Activated naive CD4-positive, alpha-beta T cell treated with anti-CD3 and anti-CD28 coated beads, Interleukin-2, amount 50 U/mL, for 24 hours (primary cell): ENCODE data around the gene ZMPSTE24.

ENCODE experiments used
- H3K27ac Mint-ChIP-seq: one replicate; pipeline ENCODE4 v1.8.0; 2021; ENCODE audit warnings: mild to moderate bottlenecking, mixed read lengths
- H3K27me3 Mint-ChIP-seq: one replicate; pipeline ENCODE4 v1.8.0; 2021; ENCODE audit warnings: mixed read lengths
- H3K36me3 Mint-ChIP-seq: one replicate; pipeline ENCODE4 v1.8.0; 2021; ENCODE audit warnings: mixed read lengths
- H3K4me1 Mint-ChIP-seq: one replicate; pipeline ENCODE4 v1.8.0; 2021; ENCODE audit warnings: mixed read lengths
- H3K4me3 Mint-ChIP-seq: one replicate; pipeline ENCODE4 v1.8.0; 2021; ENCODE audit warnings: mild to moderate bottlenecking, mixed read lengths
- H3K9me3 Mint-ChIP-seq: one replicate; pipeline ENCODE4 v1.8.0; 2021; ENCODE audit warnings: mixed read lengths

The ZMPSTE24 gene

DNA sequence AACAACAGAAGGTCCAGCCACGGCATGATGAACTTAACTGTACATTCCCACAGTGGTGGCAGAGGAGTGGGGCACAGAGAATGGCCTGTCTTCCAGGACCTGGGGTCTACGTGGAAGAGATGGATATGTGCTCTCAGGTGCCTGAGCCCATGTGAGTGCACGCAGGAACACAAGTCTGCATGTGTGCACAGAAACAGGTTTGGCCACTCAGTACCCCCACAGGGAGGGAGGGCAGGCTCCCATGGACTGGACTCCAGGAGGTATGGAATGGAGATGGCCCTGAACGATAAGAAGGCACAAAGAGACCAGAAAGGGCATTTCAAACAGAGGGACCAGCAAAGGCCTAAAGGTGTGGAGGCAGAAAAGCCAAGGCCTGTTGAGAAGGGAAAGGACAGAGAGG, 48.3 kb downstream of the ZMPSTE24 start:
- H3K27ac Mint-ChIP-seq = no peak overlapping the region
- H3K36me3 Mint-ChIP-seq = no peaks in the 10 kb centered on the region
- no peaks in the 10 kb centered on the region for H3K4me1 Mint-ChIP-seq
- no peaks in the 10 kb centered on the region for H3K27me3 Mint-ChIP-seq
- no peak overlapping the region for H3K4me3 Mint-ChIP-seq
- no peaks in the 10 kb centered on the region for H3K9me3 Mint-ChIP-seq

DNA sequence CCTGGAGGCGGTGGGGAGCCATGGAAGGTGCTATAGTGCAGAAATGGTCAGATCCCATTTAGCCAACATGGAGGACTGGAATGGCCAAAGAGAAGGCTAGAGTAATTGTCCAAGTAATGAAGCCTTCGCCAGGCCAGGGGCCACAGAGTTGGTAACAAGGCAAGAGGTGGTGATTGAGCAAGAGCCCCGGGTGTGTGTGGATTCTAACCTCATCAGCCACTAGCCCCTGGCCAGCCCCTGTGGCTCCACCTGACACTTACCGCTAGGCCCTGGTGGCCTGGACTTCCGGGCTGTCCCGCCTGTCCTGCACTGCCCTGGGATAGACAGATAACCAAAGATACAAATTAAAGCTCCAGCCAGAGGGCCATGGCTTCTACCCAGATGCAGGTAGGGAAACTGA, 49.1 kb downstream of the ZMPSTE24 start:
- Mint-ChIP-seq H3K27me3 (no peaks in the 10 kb centered on the region), H3K4me3 (no peak overlapping the region), H3K27ac (no peak overlapping the region), H3K9me3 (no peaks in the 10 kb centered on the region), H3K36me3 (no peaks in the 10 kb centered on the region), H3K4me1 (no peaks in the 10 kb centered on the region)

DNA sequence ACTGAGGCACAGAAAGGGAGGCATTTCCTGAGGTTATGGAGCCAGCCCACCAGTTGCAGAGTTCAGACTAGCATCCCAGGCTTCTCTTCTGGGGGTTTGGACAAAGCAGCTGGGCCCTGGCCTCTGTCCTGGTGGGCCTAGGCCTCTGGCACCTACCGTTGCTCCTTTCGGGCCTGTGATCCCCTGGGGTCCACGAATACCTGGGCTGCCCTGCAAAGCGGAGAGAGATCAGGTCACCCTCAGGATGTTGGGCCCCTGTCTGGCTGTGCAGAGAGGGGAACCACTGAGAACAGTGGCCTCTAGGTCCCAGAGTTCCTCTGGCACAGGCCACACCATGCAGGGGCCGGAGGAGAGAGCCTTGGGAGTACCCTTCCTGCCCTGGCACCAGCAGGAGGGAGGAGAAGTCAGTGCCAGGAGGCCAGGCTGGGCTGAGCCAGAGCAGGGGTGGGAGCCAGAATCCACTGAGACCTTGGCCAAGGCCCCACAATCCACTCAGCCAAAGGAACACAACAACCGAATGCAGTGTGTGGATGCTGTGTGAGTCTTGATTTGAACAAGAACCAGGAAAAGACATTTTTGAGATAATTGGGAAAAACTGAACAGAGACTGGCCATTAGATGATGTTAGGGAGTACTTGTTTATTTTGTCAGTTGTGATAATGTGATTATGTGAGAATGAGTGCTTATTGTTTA, 50.1 kb downstream of the ZMPSTE24 start:
- Mint-ChIP-seq H3K27ac (no peak overlapping the region), H3K36me3 (no peaks in the 10 kb centered on the region), H3K27me3 (no peaks in the 10 kb centered on the region), H3K4me1 (peaks cover 4% of the 10 kb centered on the region), H3K9me3 (no peaks in the 10 kb centered on the region), H3K4me3 (no peak overlapping the region)

DNA sequence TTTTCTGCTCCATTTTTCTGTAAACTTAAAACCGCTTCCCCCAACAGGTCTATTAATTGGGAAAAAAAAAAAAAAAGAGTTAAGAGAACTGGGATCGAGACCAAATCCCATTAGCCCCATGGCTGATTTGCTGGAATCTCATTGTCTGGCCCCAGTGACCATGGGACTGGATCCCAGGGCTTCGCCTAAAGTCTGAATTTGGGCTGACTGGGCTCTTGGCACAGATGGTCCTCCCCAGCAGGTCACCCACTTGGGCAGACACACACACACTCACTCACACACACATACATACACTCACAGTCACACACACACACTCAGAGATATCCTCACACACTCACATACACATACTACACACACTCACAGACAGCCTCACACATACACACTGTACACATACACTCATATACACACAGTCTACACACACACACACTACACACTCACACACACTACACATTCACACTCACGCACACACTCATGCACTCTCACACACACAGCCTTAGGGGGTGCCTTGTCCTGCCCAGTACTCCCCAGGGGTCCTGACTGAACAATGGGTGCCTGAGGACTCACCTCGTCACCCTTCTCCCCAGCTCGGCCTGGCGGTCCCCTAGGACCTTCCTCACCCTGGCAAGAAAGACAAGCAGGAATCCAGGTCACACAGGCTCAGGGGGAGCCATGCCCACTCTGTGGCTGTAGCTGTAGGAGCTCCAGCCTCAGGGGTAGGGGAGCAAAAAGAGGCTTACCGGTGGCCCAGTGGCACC, 51.5 kb downstream of the ZMPSTE24 start:
- Mint-ChIP-seq H3K4me1 (peaks cover 7% of the 10 kb centered on the region), H3K9me3 (no peaks in the 10 kb centered on the region), H3K27me3 (no peaks in the 10 kb centered on the region), H3K4me3 (no peak overlapping the region), H3K36me3 (no peaks in the 10 kb centered on the region), H3K27ac (no peak overlapping the region)

DNA sequence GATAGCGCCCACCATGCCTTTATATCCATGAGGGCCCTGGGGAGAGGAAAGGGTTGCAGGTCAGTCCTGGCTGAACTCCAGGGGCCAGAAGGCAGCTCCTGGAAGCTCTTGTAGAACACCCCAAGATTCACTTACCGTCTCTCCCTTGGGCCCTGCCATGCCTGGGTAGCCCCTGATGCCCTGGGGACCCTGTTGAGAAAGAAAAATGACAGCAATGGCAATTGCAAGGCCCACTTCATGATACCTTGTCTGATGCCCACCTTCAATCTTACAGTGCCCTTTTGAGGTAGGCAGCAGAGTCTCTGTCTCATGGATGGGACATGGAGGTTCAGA, 52.1 kb downstream of the ZMPSTE24 start:
- H3K4me3 Mint-ChIP-seq = no peak overlapping the region
- peaks cover 11% of the 10 kb centered on the region for H3K4me1 Mint-ChIP-seq
- no peak overlapping the region for H3K27ac Mint-ChIP-seq
- no peaks in the 10 kb centered on the region for H3K9me3 Mint-ChIP-seq
- H3K36me3 Mint-ChIP-seq = no peaks in the 10 kb centered on the region
- no peaks in the 10 kb centered on the region for H3K27me3 Mint-ChIP-seq

DNA sequence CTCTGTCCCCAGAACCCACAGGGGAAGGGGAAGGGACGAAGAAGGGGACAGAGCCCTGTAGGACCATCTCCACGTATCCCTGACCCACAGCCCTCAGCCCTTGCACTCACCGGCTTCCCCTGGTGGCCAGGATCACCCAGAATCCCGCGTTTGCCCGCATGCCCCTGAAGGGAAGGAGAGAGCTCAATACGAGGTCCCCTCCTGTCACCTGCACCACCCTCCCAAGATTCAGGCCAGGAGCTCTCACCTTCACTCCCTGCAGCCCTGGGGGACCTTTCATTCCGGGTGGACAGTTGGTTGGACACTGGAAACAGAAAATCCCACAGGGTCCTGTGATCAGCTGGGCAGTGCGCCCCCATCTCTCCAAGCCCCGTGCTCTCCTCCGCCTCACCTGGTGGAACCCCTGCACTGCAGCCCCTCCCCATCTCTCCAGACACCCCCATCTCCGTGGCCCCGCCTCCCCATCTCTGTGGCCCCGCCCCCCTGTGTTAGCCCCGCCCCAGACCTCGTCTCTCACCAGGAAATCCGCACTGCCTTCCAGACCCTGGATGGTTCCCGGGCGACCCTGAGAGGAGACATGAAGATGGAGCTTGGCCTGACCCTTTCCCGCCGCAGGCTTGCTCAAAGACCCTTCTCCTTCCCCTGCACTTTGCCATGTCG, 53.1 kb downstream of the ZMPSTE24 start:
- Mint-ChIP-seq H3K9me3 (no peaks in the 10 kb centered on the region), H3K36me3 (no peaks in the 10 kb centered on the region), H3K4me1 (peaks cover 20% of the 10 kb centered on the region), H3K27ac (no peak overlapping the region), H3K27me3 (no peaks in the 10 kb centered on the region), H3K4me3 (no peak overlapping the region)

DNA sequence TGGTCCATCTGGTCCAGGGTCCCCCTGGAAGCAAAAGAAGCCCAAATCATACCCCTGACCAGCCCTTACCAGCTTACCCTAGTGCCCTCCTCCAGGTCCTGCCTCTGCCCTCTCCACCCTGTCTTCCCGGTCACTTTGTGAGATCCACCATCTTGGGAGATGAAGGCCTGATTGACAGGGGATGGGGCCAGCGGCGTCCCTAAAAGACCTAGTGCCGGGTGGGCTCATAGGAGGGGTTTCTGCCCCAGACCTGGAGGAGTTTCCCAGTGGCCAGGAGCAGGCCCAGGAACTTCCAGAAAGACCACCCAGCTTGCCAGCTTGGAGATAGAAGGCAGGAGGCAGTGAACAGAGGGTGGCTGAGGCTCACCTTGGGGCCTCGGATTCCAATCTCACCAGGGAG, 53.7 kb downstream of the ZMPSTE24 start:
- Mint-ChIP-seq H3K4me1 (peaks cover 22% of the 10 kb centered on the region), H3K27me3 (no peaks in the 10 kb centered on the region), H3K9me3 (no peaks in the 10 kb centered on the region), H3K27ac (no peak overlapping the region), H3K36me3 (no peaks in the 10 kb centered on the region), H3K4me3 (no peak overlapping the region)

DNA sequence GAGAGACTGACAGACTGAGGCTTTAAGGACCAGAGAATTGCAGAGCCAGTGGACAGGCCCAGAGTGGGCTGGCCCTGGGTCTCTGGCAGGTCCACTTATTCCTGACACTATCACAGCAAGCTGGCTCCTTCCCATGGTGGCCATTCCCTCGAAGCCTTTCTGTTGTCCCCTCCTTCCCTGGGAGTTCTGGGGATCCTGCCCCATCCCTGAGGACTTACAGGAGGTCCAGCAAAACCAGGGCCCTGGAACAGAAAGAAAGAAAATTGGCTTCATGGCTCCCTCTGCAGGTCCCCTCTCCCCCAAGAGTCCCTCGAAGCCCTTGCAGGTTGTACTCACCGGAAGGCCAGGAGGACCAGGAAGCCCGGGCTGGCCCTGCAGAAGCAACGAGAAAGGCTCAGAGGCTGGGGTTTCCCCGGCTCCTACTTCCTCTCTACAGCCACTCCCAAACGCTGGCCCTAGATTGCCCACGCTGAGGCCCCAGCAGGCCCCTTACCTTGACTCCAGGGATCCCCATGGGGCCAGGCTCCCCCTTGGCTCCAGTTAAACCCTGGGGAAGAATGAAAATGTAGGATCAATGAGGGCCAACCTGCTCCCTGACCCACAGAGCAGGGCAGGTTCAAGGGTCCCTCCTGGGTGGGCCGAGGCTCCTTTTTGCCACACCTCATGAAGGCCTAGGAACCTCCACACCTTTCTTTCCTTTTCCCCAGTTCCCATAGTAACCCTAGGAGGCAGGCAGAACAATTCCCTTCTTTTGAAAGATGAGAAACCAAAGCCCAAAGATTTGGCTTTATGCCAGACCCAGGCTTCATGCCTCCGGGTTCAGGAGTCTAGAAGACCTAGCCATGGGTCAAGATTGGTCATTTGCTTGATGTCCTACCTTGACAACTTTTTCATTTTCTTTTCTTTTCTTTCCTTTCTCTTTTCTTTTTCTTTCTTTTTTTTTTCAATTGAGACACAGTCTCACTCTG, 54.5 kb downstream of the ZMPSTE24 start:
- peaks cover 24% of the 10 kb centered on the region for H3K4me1 Mint-ChIP-seq
- H3K36me3 Mint-ChIP-seq = no peaks in the 10 kb centered on the region
- no peak overlapping the region for H3K27ac Mint-ChIP-seq
- H3K4me3 Mint-ChIP-seq = no peak overlapping the region
- no peaks in the 10 kb centered on the region for H3K9me3 Mint-ChIP-seq
- peaks cover 2% of the 10 kb centered on the region for H3K27me3 Mint-ChIP-seq

DNA sequence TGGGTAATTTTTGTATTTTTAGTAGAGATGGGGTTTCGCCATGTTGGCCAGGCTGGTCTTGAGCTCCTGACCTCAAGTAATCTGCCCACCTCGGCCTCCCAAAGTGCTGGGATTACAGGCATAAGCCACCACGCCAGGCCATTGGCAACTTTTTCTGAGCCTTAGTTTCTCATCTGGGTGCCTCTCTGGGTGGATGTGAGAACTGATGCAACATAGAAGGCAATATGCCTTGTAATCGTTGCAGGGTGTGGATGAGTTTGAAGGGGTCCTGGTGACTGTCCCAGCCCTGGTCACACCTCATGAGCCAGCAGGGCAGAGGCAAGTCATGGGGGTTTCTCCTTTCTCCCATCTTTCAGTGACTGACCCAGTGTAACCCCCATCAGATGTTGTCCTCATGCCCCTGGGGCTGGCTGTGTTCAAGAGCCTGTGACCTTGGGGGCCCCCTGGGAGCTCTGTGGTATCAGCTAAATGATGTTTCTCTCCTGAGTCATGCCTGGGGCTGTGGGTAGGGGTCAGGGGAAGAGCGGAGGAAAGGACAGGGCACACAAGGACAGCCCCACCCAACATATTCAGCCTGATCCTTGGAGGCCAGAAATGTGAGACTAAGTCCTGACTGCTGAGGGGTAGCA, 55.4 kb downstream of the ZMPSTE24 start:
- peaks cover 31% of the 10 kb centered on the region for H3K4me1 Mint-ChIP-seq
- H3K9me3 Mint-ChIP-seq = no peaks in the 10 kb centered on the region
- no peak overlapping the region for H3K4me3 Mint-ChIP-seq

DNA sequence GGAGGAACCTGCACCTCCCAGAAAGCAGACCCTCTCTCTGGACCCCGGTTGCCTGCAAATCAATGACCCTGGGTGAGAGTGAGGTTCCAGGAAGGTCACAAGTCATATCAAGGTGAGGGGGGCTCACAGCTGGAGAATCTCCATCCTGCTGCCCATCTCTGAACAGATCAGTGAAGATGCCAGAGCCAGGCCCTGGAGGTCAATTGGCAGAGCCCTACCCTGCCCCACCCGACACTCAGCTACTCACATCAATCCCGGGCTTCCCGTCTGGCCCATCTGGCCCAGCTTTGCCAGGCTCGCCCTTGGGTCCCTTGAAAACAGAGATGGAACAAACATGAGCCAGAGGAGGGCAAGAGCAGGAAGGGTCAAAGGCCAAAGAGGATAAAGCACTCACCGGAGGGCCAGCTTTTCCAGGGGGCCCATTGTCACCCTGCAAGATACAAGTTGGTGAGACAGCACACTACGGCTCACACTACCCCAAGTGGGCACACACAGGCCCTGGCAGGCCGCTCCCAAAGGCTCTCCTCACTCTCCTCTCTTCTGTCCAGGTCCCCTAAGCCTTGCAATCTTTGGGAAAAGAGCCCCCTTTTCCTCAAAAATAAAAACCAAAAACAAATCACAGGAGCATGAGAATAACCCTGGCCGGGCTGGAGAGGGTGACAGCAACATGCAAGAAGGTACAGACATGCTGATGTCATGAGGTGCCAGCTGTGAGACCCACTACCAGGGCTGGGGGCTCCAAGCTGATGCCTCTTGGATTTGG, 56.1 kb downstream of the ZMPSTE24 start:
- Mint-ChIP-seq H3K27me3 (peaks cover 10% of the 10 kb centered on the region), H3K9me3 (no peaks in the 10 kb centered on the region), H3K4me1 (peaks cover 37% of the 10 kb centered on the region)

More for the DNA sequence above, 55.4 kb downstream of the ZMPSTE24 start:
- peaks cover 8% of the 10 kb centered on the region for H3K27me3 Mint-ChIP-seq
- no peak overlapping the region for H3K27ac Mint-ChIP-seq
- H3K36me3 Mint-ChIP-seq = no peaks in the 10 kb centered on the region

DNA sequence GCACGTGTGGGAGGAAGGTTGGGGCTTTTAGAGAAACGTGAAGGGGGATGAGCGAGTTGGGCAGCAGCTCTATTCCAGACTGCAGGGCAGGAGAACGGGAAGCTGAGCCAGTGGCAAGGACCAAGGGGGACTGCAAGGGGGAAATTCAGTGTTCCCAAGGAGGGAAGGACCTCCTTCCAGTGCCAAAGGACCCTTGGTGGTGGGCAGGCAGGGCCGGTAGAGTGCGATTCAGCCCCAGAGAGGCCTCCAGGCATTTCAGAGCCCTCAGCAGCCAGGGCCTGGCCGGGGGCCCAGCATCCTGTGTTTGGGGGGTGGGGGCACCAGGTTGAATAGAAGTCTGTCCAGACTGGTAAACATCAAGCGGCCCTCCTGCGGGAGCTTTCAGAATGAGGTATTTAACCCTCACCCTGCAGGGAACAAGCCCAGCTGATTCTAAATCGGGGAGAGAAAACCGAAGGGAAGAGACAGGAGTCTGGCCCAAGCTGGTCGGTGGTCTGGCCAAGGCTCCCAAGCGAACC, 56.7 kb downstream of the ZMPSTE24 start:
- H3K4me1 Mint-ChIP-seq = peaks cover 38% of the 10 kb centered on the region
- no peak overlapping the region for H3K27ac Mint-ChIP-seq
- no peaks in the 10 kb centered on the region for H3K9me3 Mint-ChIP-seq
- no peaks in the 10 kb centered on the region for H3K36me3 Mint-ChIP-seq
- peaks cover 10% of the 10 kb centered on the region for H3K27me3 Mint-ChIP-seq
- H3K4me3 Mint-ChIP-seq = peak overlapping the region; percentile 54

More for the DNA sequence above, 56.1 kb downstream of the ZMPSTE24 start:
- Mint-ChIP-seq H3K27ac (no peak overlapping the region), H3K4me3 (peak overlapping the region; percentile 54), H3K36me3 (no peaks in the 10 kb centered on the region)

DNA sequence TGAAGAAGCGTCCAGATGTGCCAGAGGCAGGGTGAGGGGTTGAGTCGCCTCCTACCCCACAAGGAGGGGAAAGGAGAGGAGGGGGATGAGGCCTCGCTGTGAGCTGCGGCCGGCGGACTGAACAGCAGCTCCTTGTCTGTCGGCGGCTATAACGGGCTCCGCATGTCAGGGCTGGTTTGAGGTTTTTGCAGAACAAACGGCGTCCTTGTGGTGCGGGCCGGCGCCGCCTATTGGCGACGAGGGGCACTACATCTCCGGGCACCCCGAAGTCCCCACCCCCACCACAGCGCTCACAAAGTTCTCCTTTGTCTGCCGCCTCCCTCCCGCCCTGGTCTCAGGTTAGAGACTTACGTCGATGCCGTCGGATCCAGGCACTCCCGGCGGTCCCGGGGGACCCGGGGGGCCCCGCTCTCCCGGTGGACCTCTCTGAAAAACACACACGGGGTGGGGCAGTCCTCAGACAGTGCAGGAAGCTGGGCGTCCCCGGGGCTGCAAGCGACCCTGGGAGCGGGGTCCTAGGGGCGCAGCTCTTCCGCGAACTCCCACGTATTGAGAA, 57.3 kb downstream of the ZMPSTE24 start:
- Mint-ChIP-seq H3K4me1 (peaks cover 38% of the 10 kb centered on the region), H3K27ac (no peak overlapping the region), H3K4me3 (peak overlapping the region; percentile 88), H3K36me3 (no peaks in the 10 kb centered on the region), H3K27me3 (peaks cover 10% of the 10 kb centered on the region), H3K9me3 (no peaks in the 10 kb centered on the region)

DNA sequence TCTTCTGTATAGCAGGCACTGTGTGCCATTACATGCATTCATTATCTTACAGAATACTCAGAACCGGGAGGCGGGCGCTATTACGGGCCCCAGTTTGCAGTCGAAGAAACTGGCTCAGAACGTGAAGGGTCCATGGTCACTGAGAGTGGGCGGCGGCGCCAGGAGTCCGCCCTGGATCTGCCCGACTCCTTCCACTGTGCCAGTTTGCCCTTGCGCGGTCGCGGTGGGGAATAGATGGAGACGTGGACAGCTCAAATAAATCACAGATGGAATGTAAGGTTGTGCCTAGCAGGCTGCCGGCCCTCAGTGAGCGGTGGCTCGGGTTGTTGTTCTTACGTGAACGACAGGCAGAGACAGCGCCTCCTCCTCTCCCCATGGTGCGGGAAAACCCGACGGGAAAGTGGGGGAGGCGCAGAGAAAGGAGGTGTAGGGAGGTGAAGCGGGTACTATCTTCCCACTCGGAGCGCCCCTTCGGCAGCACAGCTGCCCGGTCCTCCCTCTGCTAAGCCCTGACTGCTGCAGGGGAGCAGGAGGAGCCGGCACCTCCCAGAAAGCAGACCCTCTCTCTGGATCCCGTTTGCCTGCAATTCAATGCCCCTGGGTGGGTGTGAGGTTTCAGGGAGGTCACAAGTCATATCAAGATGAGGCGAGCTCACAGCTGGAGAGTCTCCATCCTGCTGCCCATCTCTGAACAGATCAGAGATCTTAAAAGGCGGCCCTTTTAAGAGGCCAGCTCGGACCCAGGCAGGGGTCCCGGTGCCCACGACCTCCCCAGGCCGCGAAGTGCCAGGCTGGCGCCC, 58.0 kb downstream of the ZMPSTE24 start:
- peaks cover 38% of the 10 kb centered on the region for H3K4me1 Mint-ChIP-seq
- peaks cover 10% of the 10 kb centered on the region for H3K27me3 Mint-ChIP-seq
- H3K9me3 Mint-ChIP-seq = no peaks in the 10 kb centered on the region
- H3K27ac Mint-ChIP-seq = no peak overlapping the region
- H3K36me3 Mint-ChIP-seq = no peaks in the 10 kb centered on the region
- H3K4me3 Mint-ChIP-seq = peak overlapping the region; percentile 88
